ENCODE data around the gene POU5F1.
A peak's percentile ranks its signal among the peaks of the same experiment; 100 is the strongest.
"Not testable (repeated sequence)": the region's sequence is repeated elsewhere in the genome, so short reads cannot be mapped to it uniquely, and the experiment has no call there.

The POU5F1 gene

DNA sequence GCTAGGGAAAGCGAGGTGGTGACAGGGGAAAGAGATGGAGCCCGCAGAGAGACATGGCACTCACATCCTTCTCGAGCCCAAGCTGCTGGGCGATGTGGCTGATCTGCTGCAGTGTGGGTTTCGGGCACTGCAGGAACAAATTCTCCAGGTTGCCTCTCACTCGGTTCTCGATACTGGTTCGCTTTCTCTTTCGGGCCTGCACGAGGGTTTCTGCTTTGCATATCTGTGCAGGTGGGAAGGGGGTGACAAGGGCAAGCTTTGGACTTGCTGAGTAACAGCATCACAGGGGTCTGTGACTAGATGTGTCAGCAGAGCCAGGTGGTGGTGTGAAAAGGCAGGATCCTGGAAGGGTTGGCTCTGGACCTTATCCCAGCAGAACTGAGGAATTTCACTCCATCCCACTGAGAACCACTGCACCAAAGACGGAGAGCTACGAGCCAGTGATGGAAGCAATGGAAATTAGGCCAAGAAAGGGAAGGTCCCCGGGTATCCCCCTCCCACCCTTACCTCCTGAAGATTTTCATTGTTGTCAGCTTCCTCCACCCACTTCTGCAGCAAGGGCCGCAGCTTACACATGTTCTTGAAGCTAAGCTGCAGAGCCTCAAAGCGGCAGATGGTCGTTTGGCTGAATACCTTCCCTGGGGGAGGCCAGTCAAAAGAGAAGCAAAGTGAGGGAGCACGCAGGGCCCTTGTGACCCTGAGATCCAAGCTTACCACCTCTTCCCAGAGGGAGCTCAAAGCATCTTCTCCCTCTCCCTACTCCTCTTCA is 5.2 kb downstream of the POU5F1 start:
- not testable (repeated sequence) for H3K27ac ChIP-seq (ENCODE audit: low read depth, low read length)
- peaks cover 14% of the 10 kb centered on the region for H3K4me1 ChIP-seq (ENCODE audit: control insufficient read depth, insufficient read depth, low read length, unreplicated experiment)

DNA sequence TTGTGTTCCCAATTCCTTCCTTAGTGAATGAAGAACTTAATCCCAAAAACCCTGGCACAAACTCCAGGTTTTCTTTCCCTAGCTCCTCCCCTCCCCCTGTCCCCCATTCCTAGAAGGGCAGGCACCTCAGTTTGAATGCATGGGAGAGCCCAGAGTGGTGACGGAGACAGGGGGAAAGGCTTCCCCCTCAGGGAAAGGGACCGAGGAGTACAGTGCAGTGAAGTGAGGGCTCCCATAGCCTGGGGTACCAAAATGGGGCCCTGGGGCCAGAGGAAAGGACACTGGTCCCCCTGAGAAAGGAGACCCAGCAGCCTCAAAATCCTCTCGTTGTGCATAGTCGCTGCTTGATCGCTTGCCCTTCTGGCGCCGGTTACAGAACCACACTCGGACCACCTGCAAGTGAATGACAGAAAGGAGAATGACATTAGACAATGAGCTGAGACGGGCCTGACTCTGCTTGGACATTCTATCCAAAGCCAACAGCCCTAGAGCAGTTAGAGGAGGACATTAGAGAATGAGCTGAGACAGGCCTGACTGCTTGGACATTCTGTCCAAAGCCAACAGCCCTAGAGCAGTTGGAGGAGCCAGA is 5.9 kb downstream of the POU5F1 start:
- not testable (repeated sequence) for H3K27ac ChIP-seq (ENCODE audit: low read depth, low read length); H3K36me3 ChIP-seq (ENCODE audit: insufficient read depth, low read length)

More for the DNA sequence above, 5.2 kb downstream of the POU5F1 start:
- not testable (repeated sequence) for H2AFZ ChIP-seq (ENCODE audit: low read length, unreplicated experiment); H3K36me3 ChIP-seq (ENCODE audit: insufficient read depth, low read length); H3K4me3 ChIP-seq (ENCODE audit: low read depth, low read length); H3K27me3 ChIP-seq (ENCODE audit: insufficient read depth, low read length); H3K79me2 ChIP-seq (ENCODE audit: control insufficient read depth, insufficient read depth, low read length, unreplicated experiment)

DNA sequence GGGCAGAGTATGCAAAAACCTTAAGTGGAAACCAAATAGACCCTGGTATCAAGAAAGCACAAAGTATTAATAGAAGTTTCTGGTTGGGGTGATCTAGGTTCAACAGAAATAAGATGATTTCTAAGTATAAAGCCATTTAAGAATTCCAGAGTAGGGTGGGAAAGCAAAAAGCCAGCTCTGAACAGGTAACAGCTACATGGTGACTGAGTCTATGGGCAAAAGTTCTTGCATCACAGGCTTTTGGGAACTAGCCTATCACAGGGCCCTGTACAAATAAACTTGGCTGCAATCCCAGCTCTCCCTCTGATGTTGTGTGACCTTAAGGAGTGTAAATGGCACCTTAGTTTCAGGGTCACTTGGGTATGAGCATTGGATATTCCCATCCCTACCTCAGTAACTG is 6.6 kb downstream of the POU5F1 start:
- peaks cover 7% of the 10 kb centered on the region for H3K36me3 ChIP-seq (ENCODE audit: insufficient read depth, low read length)
- H3K79me2 ChIP-seq (ENCODE audit: control insufficient read depth, insufficient read depth, low read length, unreplicated experiment) = peaks cover 16% of the 10 kb centered on the region
- H3K27ac ChIP-seq (ENCODE audit: low read depth, low read length) = peak overlapping the region; percentile 13; the same call in 1 of the 2 replicates

More for the DNA sequence above, 5.9 kb downstream of the POU5F1 start:
- not testable (repeated sequence) for H3K27me3 ChIP-seq (ENCODE audit: insufficient read depth, low read length); H3K79me2 ChIP-seq (ENCODE audit: control insufficient read depth, insufficient read depth, low read length, unreplicated experiment); H3K4me3 ChIP-seq (ENCODE audit: low read depth, low read length); H2AFZ ChIP-seq (ENCODE audit: low read length, unreplicated experiment)
- peaks cover 20% of the 10 kb centered on the region for H3K4me1 ChIP-seq (ENCODE audit: control insufficient read depth, insufficient read depth, low read length, unreplicated experiment)

DNA sequence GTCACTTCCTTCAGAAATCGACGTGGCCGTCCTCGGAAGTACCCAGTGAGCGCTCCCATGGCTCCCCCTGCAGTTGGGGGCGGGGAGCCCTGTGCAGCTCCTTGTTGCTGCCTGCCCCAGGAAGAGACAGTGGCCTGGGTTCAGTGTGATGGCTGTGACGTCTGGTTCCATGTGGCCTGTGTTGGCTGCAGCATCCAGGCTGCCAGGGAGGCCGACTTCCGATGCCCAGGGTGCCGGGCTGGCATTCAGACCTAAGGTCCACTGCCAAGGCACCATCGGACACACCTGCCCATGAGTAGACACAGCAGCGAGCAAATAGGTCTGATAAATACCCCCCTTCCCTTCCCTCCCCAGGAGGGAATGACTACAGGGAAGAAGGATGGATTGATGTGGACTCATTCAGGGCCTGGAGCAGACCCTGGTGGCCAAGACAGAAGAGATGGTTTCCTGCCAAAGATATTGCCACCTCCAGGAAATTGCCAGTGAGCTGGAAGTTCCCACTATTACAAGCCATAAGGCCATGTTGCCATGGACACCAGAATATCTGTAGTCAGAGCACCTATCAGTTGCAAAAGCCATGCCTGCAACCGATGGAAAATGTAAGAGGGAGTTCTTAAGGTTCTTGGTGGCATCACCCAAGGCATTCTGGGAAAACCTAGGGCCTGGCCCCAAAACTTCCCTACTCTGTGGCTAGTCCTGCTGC is 7.9 kb downstream of the POU5F1 start:
- no peak overlapping the region for H3K4me3 ChIP-seq (ENCODE audit: low read depth, low read length)
- no peak overlapping the region for H2AFZ ChIP-seq (ENCODE audit: low read length, unreplicated experiment)
- H3K79me2 ChIP-seq (ENCODE audit: control insufficient read depth, insufficient read depth, low read length, unreplicated experiment) = peaks cover 18% of the 10 kb centered on the region
- peaks cover 7% of the 10 kb centered on the region for H3K36me3 ChIP-seq (ENCODE audit: insufficient read depth, low read length)
- H3K27me3 ChIP-seq (ENCODE audit: insufficient read depth, low read length) = no peaks in the 10 kb centered on the region
- peaks cover 24% of the 10 kb centered on the region for H3K4me1 ChIP-seq (ENCODE audit: control insufficient read depth, insufficient read depth, low read length, unreplicated experiment)
- no peak overlapping the region for H3K27ac ChIP-seq (ENCODE audit: low read depth, low read length)

More for the DNA sequence above, 6.6 kb downstream of the POU5F1 start:
- peaks cover 24% of the 10 kb centered on the region for H3K4me1 ChIP-seq (ENCODE audit: control insufficient read depth, insufficient read depth, low read length, unreplicated experiment)
- no peak overlapping the region for H2AFZ ChIP-seq (ENCODE audit: low read length, unreplicated experiment)
- H3K27me3 ChIP-seq (ENCODE audit: insufficient read depth, low read length) = no peaks in the 10 kb centered on the region
- no peak overlapping the region for H3K4me3 ChIP-seq (ENCODE audit: low read depth, low read length)

DNA sequence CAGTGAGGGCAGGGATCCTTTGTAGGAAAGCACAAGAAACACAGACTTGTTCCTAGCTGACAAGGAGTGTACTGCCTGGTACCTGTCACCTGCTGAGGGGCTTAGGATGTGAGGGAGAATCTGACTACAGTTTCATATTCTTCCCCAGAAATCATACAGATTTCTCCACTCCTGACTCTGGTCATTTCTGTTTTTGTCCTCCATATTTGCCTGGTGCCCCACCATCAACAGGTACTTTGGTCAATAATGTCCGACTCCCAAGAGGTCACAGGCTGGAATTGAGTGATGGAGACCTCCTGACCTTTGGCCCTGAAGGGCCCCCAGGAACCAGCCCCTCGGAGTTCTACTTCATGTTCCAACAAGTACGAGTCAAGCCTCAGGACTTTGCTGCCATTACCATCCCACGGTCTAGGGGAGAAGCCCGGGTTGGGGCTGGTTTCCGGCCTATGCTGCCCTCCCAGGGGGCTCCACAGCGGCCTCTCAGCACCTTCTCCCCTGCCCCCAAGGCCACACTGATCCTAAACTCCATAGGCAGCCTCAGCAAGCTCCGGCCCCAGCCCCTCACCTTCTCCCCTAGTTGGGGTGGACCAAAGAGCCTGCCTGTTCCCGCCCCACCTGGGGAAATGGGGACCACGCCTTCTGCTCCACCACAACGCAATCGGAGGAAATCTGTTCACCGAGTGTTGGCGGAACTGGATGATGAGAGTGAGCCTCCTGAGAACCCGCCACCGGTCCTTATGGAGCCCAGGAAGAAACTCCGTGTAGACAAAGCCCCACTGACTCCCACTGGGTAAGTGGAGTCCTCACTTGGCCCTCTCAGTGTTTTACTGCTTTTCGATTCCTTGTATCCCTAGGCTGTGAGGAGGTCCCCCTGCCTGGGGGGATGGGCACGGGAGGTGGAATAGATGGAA is 9.0 kb downstream of the POU5F1 start:
- peaks cover 18% of the 10 kb centered on the region for H3K79me2 ChIP-seq (ENCODE audit: control insufficient read depth, insufficient read depth, low read length, unreplicated experiment)
- H3K4me3 ChIP-seq (ENCODE audit: low read depth, low read length) = no peak overlapping the region
- H2AFZ ChIP-seq (ENCODE audit: low read length, unreplicated experiment) = no peak overlapping the region
- peaks cover 34% of the 10 kb centered on the region for H3K4me1 ChIP-seq (ENCODE audit: control insufficient read depth, insufficient read depth, low read length, unreplicated experiment)
- H3K27me3 ChIP-seq (ENCODE audit: insufficient read depth, low read length) = no peaks in the 10 kb centered on the region
- peaks cover 8% of the 10 kb centered on the region for H3K36me3 ChIP-seq (ENCODE audit: insufficient read depth, low read length)
- H3K27ac ChIP-seq (ENCODE audit: low read depth, low read length) = no peak overlapping the region

DNA sequence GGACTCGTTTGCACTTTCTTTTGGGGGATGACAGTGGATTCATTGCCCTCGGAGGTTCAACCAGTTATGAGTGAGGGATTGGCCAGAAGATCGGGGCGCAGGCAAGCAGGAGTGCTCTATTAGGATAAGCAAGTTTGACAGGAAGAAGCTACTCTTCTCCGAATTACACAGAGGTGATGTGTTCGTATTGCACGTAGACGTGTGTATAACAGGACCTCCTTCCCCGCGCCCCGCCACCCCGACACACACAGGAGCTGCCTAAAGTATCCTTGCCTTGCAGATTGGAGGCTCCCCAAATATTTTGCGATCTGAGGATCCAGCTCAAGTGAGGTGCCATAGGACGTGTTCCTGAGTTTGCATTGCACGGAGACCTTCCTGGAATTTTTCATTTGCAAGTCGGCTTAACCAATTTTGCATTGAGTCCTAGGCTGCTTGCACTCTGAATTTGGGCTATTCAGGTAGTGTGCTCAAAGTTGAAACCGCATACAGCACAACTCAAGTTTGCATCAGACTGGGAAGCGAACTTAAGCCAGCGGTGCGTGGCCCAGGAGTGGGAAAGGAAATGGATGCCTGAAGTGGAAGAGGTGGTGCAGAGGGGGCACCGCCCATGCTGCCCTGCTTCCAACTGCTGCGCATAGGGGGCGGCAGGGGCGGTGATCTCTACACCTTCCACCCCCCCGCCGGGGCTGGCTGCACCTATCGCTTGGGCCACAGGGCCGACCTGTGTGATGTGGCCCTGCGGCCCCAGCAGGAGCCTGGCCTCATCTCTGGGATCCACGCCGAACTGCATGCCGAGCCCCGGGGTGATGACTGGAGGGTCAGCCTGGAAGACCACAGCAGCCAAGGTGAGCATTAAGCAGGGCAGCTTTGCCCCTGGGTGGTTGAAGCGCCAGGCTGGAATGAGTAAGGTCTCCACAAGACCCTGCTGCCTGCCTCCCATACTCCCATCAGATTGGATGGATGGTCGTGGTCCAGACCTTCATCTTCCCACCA is 11.3 kb downstream of the POU5F1 start:
- Histone ChIP-seq H3K27ac (ENCODE audit: low read depth, low read length) (peak overlapping the region; percentile 30), H3K27me3 (ENCODE audit: insufficient read depth, low read length) (no peaks in the 10 kb centered on the region), H3K36me3 (ENCODE audit: insufficient read depth, low read length) (peaks cover 24% of the 10 kb centered on the region), H3K79me2 (ENCODE audit: control insufficient read depth, insufficient read depth, low read length, unreplicated experiment) (peaks cover 18% of the 10 kb centered on the region), H3K4me3 (ENCODE audit: low read depth, low read length) (peak overlapping the region; percentile 92), H2AFZ (ENCODE audit: low read length, unreplicated experiment) (peak overlapping the region; percentile 52), H3K4me1 (ENCODE audit: control insufficient read depth, insufficient read depth, low read length, unreplicated experiment) (peaks cover 34% of the 10 kb centered on the region)

DNA sequence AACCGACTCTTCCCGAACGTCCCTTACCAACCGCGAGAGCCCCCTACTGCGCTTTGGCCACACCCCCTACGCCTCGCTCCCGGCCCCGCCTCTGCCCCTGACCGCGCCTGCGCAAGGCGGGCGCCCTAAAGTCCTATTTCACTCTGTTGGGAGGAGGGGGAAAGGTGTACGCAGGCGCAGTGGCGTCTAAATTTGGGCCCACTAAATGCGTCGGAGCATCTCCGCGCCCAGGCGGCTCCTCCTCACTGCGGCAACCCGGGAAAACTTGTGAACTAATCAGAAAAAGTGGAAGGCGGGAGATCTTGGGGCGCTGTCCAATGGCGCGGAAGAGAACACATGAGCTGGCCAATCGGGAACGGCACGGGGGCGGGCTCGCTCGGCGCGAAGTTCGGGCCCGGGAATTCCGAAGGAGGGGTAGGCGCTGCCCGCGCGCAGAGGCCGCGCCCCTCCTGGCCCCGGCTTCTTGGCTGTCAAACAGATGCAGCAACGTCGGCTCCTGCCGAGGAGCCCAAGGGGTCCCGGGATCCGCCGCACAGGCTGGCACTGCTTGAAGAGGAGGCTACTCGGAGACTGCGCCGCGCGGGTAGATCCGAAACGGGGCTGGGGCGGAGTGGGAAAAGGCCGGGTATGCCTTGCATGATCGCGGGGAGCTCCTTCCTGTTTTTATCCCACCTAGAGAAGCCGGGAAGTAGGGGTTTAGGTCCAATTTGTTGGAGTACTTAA is 12.2 kb downstream of the POU5F1 start, which contains the start of gene TCF19:
TCF19 (plus strand) TSS at position 450 of the 723 bp plus-strand sequence. CDS start 881 bp downstream, outside the sequence.
- Histone ChIP-seq H3K27me3 (ENCODE audit: insufficient read depth, low read length) (no peaks in the 10 kb centered on the region), H2AFZ (ENCODE audit: low read length, unreplicated experiment) (peak within 1 kb of the TSS; percentile 52), H3K4me1 (ENCODE audit: control insufficient read depth, insufficient read depth, low read length, unreplicated experiment) (peaks cover 25% of the 10 kb centered on the region), H3K4me3 (ENCODE audit: low read depth, low read length) (peak within 1 kb of the TSS; percentile 92), H3K79me2 (ENCODE audit: control insufficient read depth, insufficient read depth, low read length, unreplicated experiment) (peaks cover 18% of the 10 kb centered on the region), H3K36me3 (ENCODE audit: insufficient read depth, low read length) (peaks cover 23% of the 10 kb centered on the region), H3K27ac (ENCODE audit: low read depth, low read length) (peak within 1 kb of the TSS; percentile 30)

DNA sequence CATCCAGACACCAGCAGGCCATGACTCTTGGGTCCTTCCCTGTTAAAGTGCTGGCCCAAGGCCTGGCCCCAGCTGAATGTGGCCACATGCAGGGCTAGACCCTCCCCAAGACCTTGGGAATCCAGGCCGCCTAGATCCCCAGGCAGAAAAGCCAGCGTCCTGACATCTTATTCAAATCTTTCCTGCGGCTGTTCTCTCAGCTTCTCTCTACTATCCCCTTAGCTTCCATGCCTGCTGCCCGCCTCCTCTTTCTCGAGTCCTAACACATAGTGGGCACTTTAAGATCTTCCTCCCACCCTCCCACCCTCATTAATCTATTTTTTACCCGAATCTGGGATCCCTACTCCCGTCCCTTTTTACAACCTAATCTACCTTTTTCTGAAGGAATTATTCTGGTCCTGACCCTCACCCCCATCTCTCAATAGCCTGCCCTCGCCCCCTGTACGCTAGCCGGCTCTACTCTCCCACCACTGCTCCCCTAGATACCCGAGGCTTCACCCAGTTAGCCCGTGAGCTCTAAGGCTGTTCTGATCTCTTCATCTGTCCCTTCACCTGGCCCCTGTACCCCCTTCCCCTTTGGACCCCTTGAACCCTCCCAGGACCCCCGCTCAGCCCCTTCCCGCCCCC is 12.9 kb downstream of the POU5F1 start, which contains the start of gene CCHCR1:
CCHCR1 (minus strand) TSS at position 290 of the 627 bp plus-strand sequence; CDS start at position 88, 202 bp downstream.
- peak within 1 kb of the TSS; percentile 92 for H3K4me3 ChIP-seq (ENCODE audit: low read depth, low read length)
- peaks cover 20% of the 10 kb centered on the region for H3K4me1 ChIP-seq (ENCODE audit: control insufficient read depth, insufficient read depth, low read length, unreplicated experiment)
- H3K36me3 ChIP-seq (ENCODE audit: insufficient read depth, low read length) = peaks cover 17% of the 10 kb centered on the region; the same call in 1 of the 2 replicates
- H3K27me3 ChIP-seq (ENCODE audit: insufficient read depth, low read length) = no peaks in the 10 kb centered on the region
- H3K27ac ChIP-seq (ENCODE audit: low read depth, low read length) = peak within 1 kb of the TSS; percentile 30
- peak within 1 kb of the TSS; percentile 52 for H2AFZ ChIP-seq (ENCODE audit: low read length, unreplicated experiment)
- peaks cover 18% of the 10 kb centered on the region for H3K79me2 ChIP-seq (ENCODE audit: control insufficient read depth, insufficient read depth, low read length, unreplicated experiment)

Measured in ACC112 (cell line).